HepG2 (cell line): Measurements from ENCODE around the gene CFD. TPM values are rescaled to one million over a fixed set of nuclear protein-coding genes. Genes with fewer than 3 reads are reported as not detected.

Experiments
- ATAC-seq: fragments of 200-7000 bp; cut with Tn5 transposase; 3 replicates; pipeline ENCODE4 v1.9.1; 2020; ENCODE audit warnings: mild to moderate bottlenecking, moderate library complexity
- BruUV-seq: library from RNA; stranded (reverse); fragments of 400-500 nt; replicated peaks from 2 replicates; lab custom pipeline; 2021; lab: Mats Ljungman, UMichigan
- CTCF ChIA-PET: fragments of 300-600 bp; formaldehyde crosslinking; extraction: SDS; loops from one replicate; lab custom pipeline; 2021; ENCODE audit warnings: low total read pairs, inconsistent platforms, low intra/inter-chr PET ratio; lab: Yijun Ruan, JAX
- POLR2A ChIA-PET: fragments of 350-600 bp; sonication (Branson Sonifier 250); formaldehyde crosslinking; loops from one replicate; lab custom pipeline; 2020; ENCODE audit warnings: antibody characterized with exemption, inconsistent platforms; lab: Yijun Ruan, JAX
- DNase-seq: peaks from one replicate; pipeline ENCODE4 v3.0.0-alpha.2; 2015; ENCODE audit warnings: low spot score
- FAIRE-seq: peaks from 3 replicates; lab custom pipeline; 2011; peaks lifted over from hg19 to GRCh38; lab: Jason Lieb, UNC
- H2AFZ ChIP-seq: one replicate; pipeline ENCODE4 v1.6.1; 2011; ENCODE audit warnings: low read length, inconsistent platforms
- H3K27ac ChIP-seq: fragments of 300-600 bp; 3 replicates; pipeline ENCODE4 v1.8.0; 2011; ENCODE audit warnings: mixed run types, mild to moderate bottlenecking, mixed read lengths, low read length, inconsistent platforms; ENCODE audit not compliant: insufficient read depth; ENCODE audit errors: extremely low read length
- H3K27me3 ChIP-seq, 2 experiments: fragments of 200-600 bp in 1 of 2; 2 replicates in 1 of 2; 3 replicates in 1 of 2; pipeline versions ENCODE4 v1.6.0 to v1.8.0; 2011; ENCODE audit warnings: low read length in 2 of 2, mild to moderate bottlenecking in 2 of 2, moderate library complexity in 2 of 2, inconsistent platforms in 1 of 2; ENCODE audit not compliant: insufficient read depth in 2 of 2, control insufficient read depth in 1 of 2
- H3K36me3 ChIP-seq, 2 experiments: fragments of 200-600 bp in 1 of 2; replicated peaks in 1 of 2; 2 replicates in 1 of 2; 3 replicates in 1 of 2; pipeline versions ENCODE4 v1.5.1 to v1.8.0; 2011; ENCODE audit warnings: low read length in 2 of 2, inconsistent platforms in 1 of 2; ENCODE audit not compliant: insufficient read depth in 2 of 2, control insufficient read depth in 1 of 2
- H3K4me1 ChIP-seq: 2 replicates; pipeline ENCODE4 v1.5.1; 2012; ENCODE audit warnings: low read length, inconsistent platforms; ENCODE audit not compliant: insufficient read depth
- H3K4me2 ChIP-seq: 2 replicates; pipeline ENCODE4 v1.6.0; 2011; ENCODE audit warnings: low read depth, low read length, inconsistent platforms
- H3K4me3 ChIP-seq, 3 experiments: fragments of 200-600 bp in 1 of 3; sonication (generic), shearing (Covaris generic) in 1 of 3; replicated peaks in 1 of 3; 2 replicates each; pipeline ENCODE4 v1.5.1; 2011 to 2016; ENCODE audit warnings: low read length in 3 of 3, inconsistent platforms in 2 of 3, low read depth in 2 of 3, mild to moderate bottlenecking in 2 of 3, control low read depth in 1 of 3, mixed read lengths in 1 of 3; ENCODE audit not compliant: insufficient read depth in 1 of 3
- H3K79me2 ChIP-seq: one replicate; pipeline ENCODE4 v1.6.1; 2011; ENCODE audit warnings: low read length, inconsistent platforms; ENCODE audit not compliant: insufficient read depth
- H3K9ac ChIP-seq: 2 replicates; pipeline ENCODE4 v1.6.0; 2011; ENCODE audit warnings: mild to moderate bottlenecking, low read depth, low read length, inconsistent platforms; ENCODE audit not compliant: insufficient read depth
- H3K9me3 ChIP-seq: 2 replicates; pipeline ENCODE4 v1.5.1; 2012; ENCODE audit warnings: mild to moderate bottlenecking, low read length
- H4K20me1 ChIP-seq: 2 replicates; pipeline ENCODE4 v1.6.0; 2011; ENCODE audit warnings: inconsistent platforms, mild to moderate bottlenecking, low read length, moderate library complexity; ENCODE audit not compliant: insufficient read depth
- FIP1L1 ChIP-seq: fragments of 200-400 bp; formaldehyde crosslinking; IDR thresholded peaks from 2 replicates; pipeline ENCODE4 v1.6.1; 2018; ENCODE audit warnings: low read depth, mild to moderate bottlenecking, low read length, moderate library complexity, borderline replicate concordance; ENCODE audit not compliant: insufficient read depth
- FOXJ3 ChIP-seq: sonication (generic); formaldehyde crosslinking; IDR thresholded peaks from 2 replicates; pipeline ENCODE4 v1.4.0; 2020; ENCODE audit warnings: missing genetic modification reagents, mild to moderate bottlenecking, borderline replicate concordance
- MXD1 ChIP-seq: sonication (generic); formaldehyde crosslinking; IDR thresholded peaks from 2 replicates; pipeline ENCODE4 v1.4.0; 2020; ENCODE audit warnings: mild to moderate bottlenecking, missing genetic modification reagents
- NR1H2 ChIP-seq: sonication (generic); formaldehyde crosslinking; IDR thresholded peaks from 2 replicates; pipeline ENCODE4 v1.8.1; 2022; ENCODE audit warnings: low read depth, missing genetic modification reagents, borderline replicate concordance
- POLR2A ChIP-seq, 2 experiments: IDR thresholded peaks; 2 replicates each; pipeline ENCODE4 v1.6.1; 2011; ENCODE audit warnings: low read depth in 2 of 2, low read length in 2 of 2, mild to moderate bottlenecking in 1 of 2, moderate library complexity in 1 of 2; ENCODE audit not compliant: insufficient read depth in 1 of 2
- SMARCE1 ChIP-seq: fragments of 450-650 bp; IDR thresholded peaks from 2 replicates; pipeline ENCODE4 v1.6.1; 2017; ENCODE audit warnings: borderline replicate concordance
- SNRNP70 ChIP-seq: fragments of 200-400 bp; formaldehyde crosslinking; IDR thresholded peaks from 2 replicates; pipeline ENCODE4 v1.6.1; 2017; ENCODE audit warnings: mild to moderate bottlenecking, low read depth, low read length, moderate library complexity
- SRSF9 ChIP-seq: fragments of 200-400 bp; formaldehyde crosslinking; IDR thresholded peaks from 2 replicates; pipeline ENCODE4 v1.6.1; 2018; ENCODE audit warnings: borderline replicate concordance, mild to moderate bottlenecking, low read depth, low read length; ENCODE audit not compliant: insufficient read depth, poor library complexity, severe bottlenecking
- ZBTB8A ChIP-seq: sonication (generic); formaldehyde crosslinking; IDR thresholded peaks from 2 replicates; pipeline ENCODE4 v1.4.0; 2020; ENCODE audit warnings: mild to moderate bottlenecking, low read depth, missing genetic modification reagents, borderline replicate concordance
- ZNF24 ChIP-seq: fragments of 450-650 bp; IDR thresholded peaks from 2 replicates; pipeline ENCODE4 v1.6.1; 2017; ENCODE audit warnings: antibody characterized with exemption, mild to moderate bottlenecking
- ZNF660 ChIP-seq: sonication (generic); formaldehyde crosslinking; IDR thresholded peaks from 2 replicates; pipeline ENCODE4 v1.5.1; 2020; ENCODE audit warnings: mild to moderate bottlenecking, low read depth, missing genetic modification reagents, borderline replicate concordance
- ZSCAN30 ChIP-seq: sonication (generic); formaldehyde crosslinking; IDR thresholded peaks from 2 replicates; pipeline ENCODE4 v1.5.0; 2020; ENCODE audit warnings: mild to moderate bottlenecking, missing genetic modification reagents
- WGBS: methylation state at CpG from one replicate; pipeline ENCODE4 v1.1.6; 2017; ENCODE audit warnings: low lambda C conversion rate; 5-methylcytosine and 5-hydroxymethylcytosine counted together
- in situ Hi-C: cut with HindIII; loops from 2 replicates; pipeline ENCODE4 v1.10.0; 2017; ENCODE audit warnings: low pct_unique_long_range_greater_than_20kb; ENCODE audit not compliant: extremely low pct_ligation_motif_present
- intact Hi-C: fragments of 100-400 bp; cut with micrococcal nuclease; formaldehyde crosslinking; loops from one replicate; pipeline ENCODE4 v1.10.0; 2022; ENCODE audit not compliant: unreplicated experiment
- polyA plus RNA-seq, 8 experiments: library from polyadenylated mRNA; depleted of rRNA in 3 of 8; stranded (reverse) in 7 of 8; unstranded in 1 of 8; fragments of >200 nt; fragmentation: Illumina TruSeq in 4 of 8; extraction: Trizol in 4 of 8; gene quantifications; 2 replicates each; pipeline versions ENCODE4 v1.2.1 to v1.2.3, GENCODE V29; 2011 to 2016; ENCODE audit warnings: low read depth in 4 of 8, missing spikeins in 1 of 8, mixed read lengths in 1 of 8; ENCODE audit not compliant: insufficient read depth in 1 of 8
- total RNA-seq, 5 experiments: library from RNA; depleted of rRNA; stranded (reverse); fragments of >200 nt; fragmentation: Illumina TruSeq; extraction: Trizol; gene quantifications; 2 replicates each; pipeline ENCODE4 v1.2.3, GENCODE V29; 2016; ENCODE audit warnings: low read depth in 1 of 5
- TF ChIP-seq, protein P1 (sequence below): sonication (generic); formaldehyde crosslinking; IDR thresholded peaks from 2 replicates; pipeline ENCODE4 v1.8.1; 2023; ENCODE audit warnings: mild to moderate bottlenecking, missing genetic modification reagents, borderline replicate concordance

The CFD gene
- total and polyA plus RNA-seq, 2 of the 13 experiments (the other 11 are each of a cell fraction or from before 2014, with no cell fraction given), result 2.3 to 4.6 TPM

GRCh38 chr19:815079-815774 is 44.2 kb upstream of the CFD start (continued):
- TF ChIP-seq SRSF9 (no peak), FOXJ3 (no peak), NR1H2 (CRISPR knock-in tag) (no peak), ZBTB8A (CRISPR knock-in tag) (no peak), MXD1 (CRISPR knock-in tag) (no peak), SMARCE1 (no peak)
- TF ChIP-seq, protein P1, sequence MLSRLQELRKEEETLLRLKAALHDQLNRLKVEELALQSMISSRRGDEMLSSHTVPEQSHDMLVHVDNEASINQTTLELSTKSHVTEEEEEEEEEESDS (CRISPR knock-in tag), result no peak

DNA sequence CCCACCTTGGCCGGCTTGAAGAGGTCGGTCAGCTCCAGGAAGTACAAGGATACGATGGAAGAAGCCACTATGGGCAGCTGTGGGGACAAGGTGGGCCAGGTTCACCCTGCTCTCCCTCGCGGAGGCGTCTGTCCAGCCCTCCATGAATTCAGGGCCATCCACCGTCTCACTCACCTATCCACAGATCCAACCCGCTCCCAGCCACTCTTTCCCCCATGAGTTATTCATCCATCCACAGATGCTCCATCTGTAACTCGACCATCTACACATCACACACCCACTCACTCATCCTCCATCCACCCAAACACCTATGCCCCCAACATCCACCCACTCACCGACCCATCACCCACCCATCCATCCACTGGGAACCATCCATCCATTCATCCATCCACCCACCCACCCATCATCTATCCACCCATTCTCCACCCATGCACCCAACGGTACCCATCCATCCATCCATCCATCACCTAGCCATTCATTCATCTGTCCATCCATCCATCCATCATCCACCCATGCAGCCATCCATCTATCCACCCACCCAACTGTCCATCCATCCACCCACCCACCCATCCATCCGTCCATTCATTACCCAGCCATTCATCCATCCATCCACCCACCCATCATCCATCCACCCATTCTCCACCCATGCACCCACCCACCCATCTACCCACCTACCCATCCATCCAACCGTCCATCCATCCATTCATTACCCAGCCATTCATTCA is 43.5 kb upstream of the CFD start:
- ATAC-seq, result peak; percentile 10
- H4K20me1 ChIP-seq, result peaks cover 12% of the 10 kb centered on the region; the same call in 1 of the 2 replicates
- peaks cover 5 to 11% of the 10 kb centered on the region in 2 experiments; a peak in 3 of 5 replicates for H3K36me3 ChIP-seq
- in situ Hi-C loops (no loop called here), intact Hi-C loops (no loop called here)
- ChIA-PET POLR2A (no interaction called here), CTCF (no interaction called here)
- H3K4me3 ChIP-seq, result no peak overlapping the region
- no peaks in the 10 kb centered on the region for H3K27me3 ChIP-seq
- no peak for DNase-seq
- H3K79me2 ChIP-seq, result no peaks in the 10 kb centered on the region
- FAIRE-seq, result no peak
- H3K9me3 ChIP-seq, result no peaks in the 10 kb centered on the region
- H3K27ac ChIP-seq, result no peak overlapping the region
- no peak overlapping the region for H2AFZ ChIP-seq
- H3K9ac ChIP-seq, result no peak overlapping the region
- 90% methylated on average over 12 of the region's 13 CpGs for WGBS
- H3K4me2 ChIP-seq, result no peak overlapping the region
- H3K4me1 ChIP-seq, result no peaks in the 10 kb centered on the region
- TF ChIP-seq ZNF660, result no peak
- TF ChIP-seq FIP1L1, result no peak
- TF ChIP-seq ZNF24, result no peak
- no peak for TF ChIP-seq SNRNP70
- TF ChIP-seq ZSCAN30 (CRISPR knock-in tag), result no peak
- TF ChIP-seq POLR2A (IDR thresholded peaks at IDR 0.05; ENCODE audit: insufficient read depth in 1 of 2, low read depth in 2 of 2, low read length in 2 of 2), result peak in 1 of 2 experiments; percentile 67; a peak in 2 of 4 replicates
- no TSS peak for BruUV-seq
